GM19023 (cell line): Measurements from ENCODE around the gene HBE1.
"Not testable (repeated sequence)": the region's sequence is repeated elsewhere in the genome, so short reads cannot be mapped to it uniquely, and the experiment has no call there.

Source experiments
- ATAC-seq: cut with Tn5 transposase; IDR thresholded peaks from one replicate; pipeline ENCODE4 v1.9.1; 2021; ENCODE audit warnings: mild to moderate bottlenecking, moderate library complexity; ENCODE audit not compliant: unreplicated experiment

HBE1 gene

GRCh38 chr11:5269715-5270147 is at the start of gene HBE1:
TSS of gene HBE1 (minus strand) at chr11:5269945. CDS start at chr11:5269890, 55 bp downstream.
- no peak for ATAC-seq

GRCh38 chr11:5317292-5317691 is 47.5 kb upstream of the HBE1 start:
- no peak for ATAC-seq

GRCh38 chr11:5313326-5314023 is 43.7 kb upstream of the HBE1 start:
- not testable (repeated sequence) for ATAC-seq

GRCh38 chr11:5310423-5310822 is 40.7 kb upstream of the HBE1 start:
- no peak for ATAC-seq

GRCh38 chr11:5307256-5308019 is 37.7 kb upstream of the HBE1 start:
- no peak for ATAC-seq

- ATAC-seq: no peak
Observed at GRCh38 chr11:5304046-5304445, 34.3 kb upstream of the HBE1 start.

- ATAC-seq: no peak
Observed at GRCh38 chr11:5303626-5304025, 33.9 kb upstream of the HBE1 start.

- no peak for ATAC-seq
Observed at GRCh38 chr11:5301846-5302245, 32.1 kb upstream of the HBE1 start, which contains the start of gene OR51B4. TSS of gene OR51B4 (minus strand) at chr11:5301946. CDS start at chr11:5301946, 0 bp downstream.

GRCh38 chr11:5300251-5300650 is 30.5 kb upstream of the HBE1 start:
- no peak for ATAC-seq

GRCh38 chr11:5298451-5298850 is 28.7 kb upstream of the HBE1 start:
- no peak for ATAC-seq

GRCh38 chr11:5297721-5298323 is 28.1 kb upstream of the HBE1 start:
- ATAC-seq: no peak

GRCh38 chr11:5294342-5294995 is 24.7 kb upstream of the HBE1 start:
- not testable (repeated sequence) for ATAC-seq

- no peak for ATAC-seq
Observed at GRCh38 chr11:5293028-5293427, 23.3 kb upstream of the HBE1 start.

- peak; percentile 77 for ATAC-seq
Observed at GRCh38 chr11:5291207-5291838, 21.6 kb upstream of the HBE1 start.

GRCh38 chr11:5290106-5290505 is 20.4 kb upstream of the HBE1 start:
- ATAC-seq: no peak

- no peak for ATAC-seq
Observed at GRCh38 chr11:5289696-5290095, 20.0 kb upstream of the HBE1 start.

GRCh38 chr11:5288906-5289550 is 19.3 kb upstream of the HBE1 start:
- ATAC-seq: no peak

- no peak for ATAC-seq
Observed at GRCh38 chr11:5288108-5288905, 18.6 kb upstream of the HBE1 start.

GRCh38 chr11:5286901-5287300 is 17.2 kb upstream of the HBE1 start:
- no peak for ATAC-seq
